HEK293 (cell line): ENCODE results near the gene JUND.

Source experiments
- CTCF ChIA-PET: fragments of 350-600 bp; formaldehyde crosslinking; extraction: SDS; loops from one replicate; lab custom pipeline; 2021; ENCODE audit warnings: antibody characterized with exemption; lab: Yijun Ruan, JAX
- POLR2A ChIA-PET: fragments of 300-600 bp; formaldehyde crosslinking; extraction: SDS; loops from one replicate; lab custom pipeline; 2020; ENCODE audit warnings: antibody characterized with exemption, inconsistent platforms; lab: Yijun Ruan, JAX
- H3K27ac ChIP-seq: fragments of 200-500 bp; sonication (Bioruptor generic); 2 replicates; pipeline ENCODE4 v1.5.1; 2014; ENCODE audit warnings: low read depth, low read length, control low read depth, inconsistent platforms; ENCODE audit errors: extremely low read depth
- H3K36me3 ChIP-seq, 2 experiments: fragments of 200-500 bp in 1 of 2; sonication (Bioruptor generic) in 1 of 2; 1 replicate in 1 of 2; 2 replicates in 1 of 2; pipeline ENCODE4 v1.5.1; 2014 to 2017; ENCODE audit warnings: inconsistent platforms in 2 of 2, low read length in 2 of 2; ENCODE audit not compliant: control insufficient read depth in 2 of 2, insufficient read depth in 1 of 2
- H3K4me1 ChIP-seq: fragments of 200-500 bp; sonication (Bioruptor generic); 2 replicates; pipeline ENCODE4 v1.5.1; 2014; ENCODE audit warnings: mild to moderate bottlenecking, low read length, inconsistent platforms; ENCODE audit not compliant: control insufficient read depth, insufficient read depth
- H3K4me3 ChIP-seq: 2 replicates; pipeline ENCODE4 v1.5.1; 2011; ENCODE audit warnings: low read depth, mild to moderate bottlenecking, control low read depth, low read length, moderate library complexity
- H3K9me3 ChIP-seq: fragments of 200-500 bp; sonication (Bioruptor generic); 2 replicates; pipeline ENCODE4 v1.5.1; 2014; ENCODE audit warnings: low read depth, low read length, inconsistent platforms; ENCODE audit not compliant: control insufficient read depth, insufficient read depth
- BCL6B ChIP-seq: fragments of 450-650 bp; formaldehyde crosslinking; IDR thresholded peaks from 2 replicates; pipeline ENCODE4 v1.5.1; 2017; ENCODE audit warnings: missing biosample characterization, missing genetic modification characterization
- GLI2 ChIP-seq: fragments of 450-650 bp; formaldehyde crosslinking; IDR thresholded peaks from 2 replicates; pipeline ENCODE4; 2017; ENCODE audit warnings: missing biosample characterization, missing genetic modification characterization, low read depth, borderline replicate concordance
- KLF1 ChIP-seq: fragments of 450-650 bp; formaldehyde crosslinking; IDR thresholded peaks from 2 replicates; pipeline ENCODE4 v1.5.1; 2016; ENCODE audit warnings: missing biosample characterization, missing genetic modification characterization
- KLF17 ChIP-seq: fragments of 450-650 bp; formaldehyde crosslinking; IDR thresholded peaks from 2 replicates; pipeline ENCODE4 v1.5.1; 2016; ENCODE audit warnings: missing biosample characterization, missing genetic modification characterization
- KLF7 ChIP-seq: fragments of 450-650 bp; formaldehyde crosslinking; IDR thresholded peaks from 2 replicates; pipeline ENCODE4 v1.5.1; 2016; ENCODE audit warnings: missing biosample characterization, missing genetic modification characterization, borderline replicate concordance
- OSR2 ChIP-seq: fragments of 450-650 bp; formaldehyde crosslinking; IDR thresholded peaks from 2 replicates; pipeline ENCODE4 v1.5.1; 2016; ENCODE audit warnings: missing biosample characterization, missing genetic modification characterization
- PRDM6 ChIP-seq: fragments of 450-650 bp; formaldehyde crosslinking; IDR thresholded peaks from 2 replicates; pipeline ENCODE4 v1.5.1; 2017; ENCODE audit warnings: missing biosample characterization, missing genetic modification characterization
- SP2 ChIP-seq: fragments of 450-650 bp; formaldehyde crosslinking; IDR thresholded peaks from 2 replicates; pipeline ENCODE4 v1.5.1; 2016; ENCODE audit warnings: missing biosample characterization, missing genetic modification characterization
- SP3 ChIP-seq: fragments of 450-650 bp; formaldehyde crosslinking; IDR thresholded peaks from 2 replicates; pipeline ENCODE4 v1.5.1; 2016; ENCODE audit warnings: missing biosample characterization, missing genetic modification characterization
- ZBTB10 ChIP-seq: fragments of 450-650 bp; formaldehyde crosslinking; IDR thresholded peaks from 2 replicates; pipeline ENCODE4 v1.5.1; 2016; ENCODE audit warnings: missing biosample characterization, missing genetic modification characterization
- ZBTB8A ChIP-seq: fragments of 450-650 bp; formaldehyde crosslinking; IDR thresholded peaks from 2 replicates; pipeline ENCODE4 v1.5.1; 2016; ENCODE audit warnings: missing biosample characterization, missing genetic modification characterization
- ZFP69B ChIP-seq: fragments of 450-650 bp; formaldehyde crosslinking; IDR thresholded peaks from 2 replicates; pipeline ENCODE4 v1.5.1; 2016; ENCODE audit warnings: missing biosample characterization, missing genetic modification characterization
- ZNF155 ChIP-seq: fragments of 450-650 bp; formaldehyde crosslinking; IDR thresholded peaks from 2 replicates; pipeline ENCODE4 v1.5.1; 2016; ENCODE audit warnings: missing biosample characterization, missing genetic modification characterization
- ZNF18 ChIP-seq: fragments of 450-650 bp; formaldehyde crosslinking; IDR thresholded peaks from 2 replicates; pipeline ENCODE4 v1.5.1; 2016; ENCODE audit warnings: missing biosample characterization, missing genetic modification characterization
- ZNF214 ChIP-seq: fragments of 450-650 bp; formaldehyde crosslinking; IDR thresholded peaks from 2 replicates; pipeline ENCODE4 v1.5.1; 2017; ENCODE audit warnings: missing biosample characterization, mild to moderate bottlenecking, missing genetic modification characterization, borderline replicate concordance
- ZNF280C ChIP-seq: fragments of 450-650 bp; formaldehyde crosslinking; IDR thresholded peaks from 2 replicates; pipeline ENCODE4 v1.5.1; 2016; ENCODE audit warnings: missing biosample characterization, missing genetic modification characterization
- ZNF311 ChIP-seq: fragments of 450-650 bp; formaldehyde crosslinking; IDR thresholded peaks from 2 replicates; pipeline ENCODE4 v1.5.1; 2017; ENCODE audit warnings: missing biosample characterization, missing genetic modification characterization, borderline replicate concordance
- ZNF324 ChIP-seq: fragments of 450-650 bp; formaldehyde crosslinking; IDR thresholded peaks from 2 replicates; pipeline ENCODE4 v1.5.1; 2016; ENCODE audit warnings: missing biosample characterization, missing genetic modification characterization
- ZNF423 ChIP-seq: fragments of 450-650 bp; formaldehyde crosslinking; IDR thresholded peaks from 2 replicates; pipeline ENCODE4 v1.5.1; 2016; ENCODE audit warnings: missing biosample characterization, missing genetic modification characterization
- ZNF521 ChIP-seq: fragments of 450-650 bp; formaldehyde crosslinking; IDR thresholded peaks from 2 replicates; pipeline ENCODE4 v1.5.1; 2017; ENCODE audit warnings: missing biosample characterization, mild to moderate bottlenecking, missing genetic modification characterization
- ZNF544 ChIP-seq: fragments of 450-650 bp; formaldehyde crosslinking; IDR thresholded peaks from 2 replicates; pipeline ENCODE4 v1.5.0; 2017; ENCODE audit warnings: missing biosample characterization, missing genetic modification characterization
- ZNF549 ChIP-seq: fragments of 450-650 bp; IDR thresholded peaks from 2 replicates; pipeline ENCODE4 v1.5.1; 2018; ENCODE audit warnings: missing biosample characterization, missing genetic modification characterization, mild to moderate bottlenecking, inconsistent platforms, moderate library complexity
- ZNF645 ChIP-seq: fragments of 450-650 bp; formaldehyde crosslinking; IDR thresholded peaks from 2 replicates; pipeline ENCODE4; 2016; ENCODE audit warnings: missing biosample characterization, missing genetic modification characterization
- ZNF677 ChIP-seq: fragments of 450-650 bp; IDR thresholded peaks from 2 replicates; pipeline ENCODE4 v1.5.0; 2018; ENCODE audit warnings: missing biosample characterization, mild to moderate bottlenecking, missing genetic modification characterization, moderate library complexity
- ZNF707 ChIP-seq: fragments of 450-650 bp; formaldehyde crosslinking; IDR thresholded peaks from 2 replicates; pipeline ENCODE4 v1.5.1; 2016; ENCODE audit warnings: missing biosample characterization, missing genetic modification characterization

Gene JUND

GRCh38 chr19:18279516-18280246, 1.7 kb downstream of the JUND start:
- Histone ChIP-seq H3K4me3 (peak overlapping the region; percentile 88), H3K9me3 (no peaks in the 10 kb centered on the region), H3K4me1 (no peaks in the 10 kb centered on the region), H3K27ac (peak overlapping the region; percentile 95), H3K36me3 (peaks cover 3 to 12% of the 10 kb centered on the region in 2 experiments; a peak in 2 of 3 replicates)
- POLR2A ChIA-PET: interaction anchor here (0.6 to 6.7 kb wide), 32 partner anchors 9 to 514 kb away, joined by 3 to 184 read pairs (median 6); partner anchors contain the start of genes LSM4, MPV17L2, PGPEP1 and RAB3A
- CTCF ChIA-PET: interaction anchor here (0.5 to 6.0 kb wide), 67 partner anchors 10 to 1121 kb away, joined by 3 to 195 read pairs (median 4); partner anchors contain the start of genes GDF15, IFI30, LSM4 and SSBP4
- TF ChIP-seq ZNF677 (tag by site-specific recombination): no peak
- no peak for TF ChIP-seq GLI2 (tag by site-specific recombination)
- peak; percentile 16; the same call in 1 of the 2 replicates for TF ChIP-seq KLF7 (tag by site-specific recombination)
- peak; percentile 99 for TF ChIP-seq ZNF645 (tag by site-specific recombination)
- no peak; the same call in none of the 2 replicates for TF ChIP-seq KLF17 (tag by site-specific recombination)
- peak; percentile 73 for TF ChIP-seq ZBTB8A (tag by site-specific recombination)
- TF ChIP-seq ZNF423: no peak
- no peak for TF ChIP-seq ZNF18 (tag by site-specific recombination)
- TF ChIP-seq ZNF311: no peak
- peak; percentile 88 for TF ChIP-seq SP2
- no peak for TF ChIP-seq ZNF544
- no peak for TF ChIP-seq ZNF155 (tag by site-specific recombination)
- TF ChIP-seq ZNF521 (tag by site-specific recombination): no peak
- 0 out of 2 replicates have a peak, but pooled peaks have one; percentile 34 for TF ChIP-seq ZFP69B (tag by site-specific recombination)
- TF ChIP-seq OSR2 (tag by site-specific recombination): no peak
- TF ChIP-seq ZNF707 (tag by site-specific recombination): no peak
- no peak for TF ChIP-seq ZNF214 (tag by site-specific recombination)
- TF ChIP-seq ZBTB10 (tag by site-specific recombination): no peak
- TF ChIP-seq ZNF549: no peak
- TF ChIP-seq BCL6B: peak; percentile 28; the same call in 1 of the 2 replicates
- no peak for TF ChIP-seq ZNF280C (tag by site-specific recombination)
- TF ChIP-seq SP3 (tag by site-specific recombination): peak; percentile 92
- TF ChIP-seq KLF1: peak; percentile 57; the same call in 1 of the 2 replicates
- TF ChIP-seq ZNF324 (tag by site-specific recombination): no peak; the same call in 1 of the 2 replicates
- no peak for TF ChIP-seq PRDM6
